ACC112 (cell line): ENCODE results near the gene KLHL29.

Experiments used
- H2AFZ ChIP-seq: fragments of 200-600 bp; sonication (generic); one replicate; pipeline ENCODE4 v1.6.0; 2017; ENCODE audit warnings: antibody characterized with exemption, low read length; ENCODE audit not compliant: unreplicated experiment
- H3K27ac ChIP-seq: fragments of 200-600 bp; sonication (generic); 2 replicates; pipeline ENCODE4 v1.5.1; 2014; ENCODE audit warnings: low read depth, mild to moderate bottlenecking, antibody characterized with exemption, low read length, moderate library complexity
- H3K27me3 ChIP-seq: fragments of 200-600 bp; sonication (generic); 2 replicates; pipeline ENCODE4 v1.6.1; 2014; ENCODE audit warnings: mild to moderate bottlenecking, antibody characterized with exemption, low read length, moderate library complexity, mixed read lengths; ENCODE audit not compliant: insufficient read depth
- H3K36me3 ChIP-seq: fragments of 200-600 bp; sonication (generic); 2 replicates; pipeline ENCODE4 v1.6.1; 2016; ENCODE audit warnings: mild to moderate bottlenecking, antibody characterized with exemption, low read length, moderate library complexity, mixed read lengths; ENCODE audit not compliant: insufficient read depth
- H3K4me1 ChIP-seq: fragments of 200-600 bp; sonication (generic); one replicate; pipeline ENCODE4 v1.6.1; 2016; ENCODE audit warnings: low read length, mixed read lengths; ENCODE audit not compliant: insufficient read depth, unreplicated experiment, control insufficient read depth
- H3K4me3 ChIP-seq: fragments of 200-600 bp; sonication (generic); 2 replicates; pipeline ENCODE4 v1.5.1; 2014; ENCODE audit warnings: mild to moderate bottlenecking, low read depth, low read length
- H3K79me2 ChIP-seq: fragments of 200-600 bp; sonication (generic); one replicate; pipeline ENCODE4 v1.6.0; 2016; ENCODE audit warnings: low read length; ENCODE audit not compliant: control insufficient read depth, unreplicated experiment, insufficient read depth

The KLHL29 gene

DNA sequence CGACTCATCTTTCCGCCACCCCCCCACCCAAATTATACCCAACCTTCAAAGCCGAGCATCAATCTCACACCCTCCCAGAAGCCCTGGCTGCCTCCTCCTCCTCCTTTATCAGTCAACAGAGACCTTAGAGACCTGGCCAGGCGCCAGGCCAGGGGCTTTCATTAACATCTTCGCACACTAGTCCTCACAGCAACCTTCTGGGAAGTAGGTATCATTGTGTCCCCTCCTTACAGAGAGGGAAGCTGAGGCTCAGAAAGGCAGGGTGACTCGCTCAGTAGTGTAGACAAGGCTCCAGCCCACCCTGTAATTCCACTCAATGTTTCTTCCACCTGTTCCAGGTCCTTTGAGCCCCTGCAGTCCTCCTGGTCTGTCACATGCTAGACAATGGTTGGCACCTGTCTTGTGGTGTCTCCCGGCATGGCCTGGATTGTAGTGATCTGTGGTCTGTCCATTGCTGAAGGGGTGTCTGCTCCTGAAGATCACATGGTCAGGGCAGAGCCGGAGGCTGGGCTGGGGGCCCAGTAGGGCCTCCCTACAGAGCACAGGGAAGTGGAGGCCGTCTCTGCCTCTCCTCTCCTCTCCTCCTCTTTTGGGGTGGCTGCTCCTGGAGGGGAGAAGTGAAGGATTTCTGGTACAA is 36.0 kb downstream of the KLHL29 start:
- Histone ChIP-seq H3K27ac (peak overlapping the region; percentile 96; the same call in 1 of the 2 replicates), H2AFZ (no peak overlapping the region), H3K27me3 (no peaks in the 10 kb centered on the region), H3K4me3 (no peak overlapping the region), H3K4me1 (peaks cover 44% of the 10 kb centered on the region), H3K79me2 (peaks cover 42% of the 10 kb centered on the region), H3K36me3 (no peaks in the 10 kb centered on the region)

DNA sequence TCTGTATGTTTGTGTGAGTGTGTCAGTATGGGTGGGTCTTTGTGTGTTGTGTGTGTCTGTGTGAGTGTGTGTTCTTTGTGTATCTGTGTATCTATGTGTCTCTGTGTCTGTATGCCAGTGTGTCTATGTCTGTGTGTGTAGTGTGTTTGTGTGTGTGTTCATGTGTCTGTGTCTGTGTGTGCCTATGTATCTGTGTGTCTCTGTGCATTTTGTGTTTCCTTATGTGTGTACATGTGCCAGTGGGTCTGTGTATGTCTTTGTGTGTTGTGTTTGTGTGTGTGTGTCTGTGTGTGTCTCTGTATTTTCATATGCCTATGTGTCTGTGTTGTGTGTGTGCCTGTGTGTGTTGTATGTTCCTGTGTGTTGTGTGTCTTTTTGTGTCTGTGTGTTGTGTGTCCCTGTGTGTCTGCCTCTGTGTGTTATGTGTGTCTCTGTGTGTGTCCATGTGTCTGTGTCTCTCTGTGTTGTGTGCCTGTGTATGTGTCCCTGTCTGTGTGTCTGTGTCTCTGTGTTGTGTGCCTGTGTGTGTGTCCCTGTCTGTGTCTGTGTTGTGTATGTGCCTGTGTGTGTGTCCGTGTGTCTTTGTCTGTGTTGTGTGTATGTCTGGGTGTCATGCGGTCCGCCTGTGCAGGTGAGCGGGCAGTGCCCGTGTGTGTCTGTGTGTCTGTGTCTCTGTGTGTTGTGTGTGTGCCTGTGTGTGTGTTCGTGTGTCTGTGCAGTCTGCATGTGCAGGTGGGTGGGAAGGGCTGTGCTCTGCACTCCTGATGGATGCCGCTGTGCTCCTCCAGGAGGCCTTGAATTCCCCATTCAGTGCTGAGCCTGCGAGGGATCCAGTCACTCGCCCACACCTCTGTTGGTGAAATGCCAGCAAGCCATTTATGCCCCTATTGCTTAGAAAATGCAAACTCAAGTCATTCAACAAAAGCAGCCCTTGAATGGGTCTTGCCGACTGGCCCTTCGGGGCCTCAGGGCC is 37.4 kb downstream of the KLHL29 start:
- no peak overlapping the region for H3K27ac ChIP-seq
- peaks cover 47% of the 10 kb centered on the region for H3K79me2 ChIP-seq
- peaks cover 58% of the 10 kb centered on the region for H3K4me1 ChIP-seq
- no peaks in the 10 kb centered on the region for H3K36me3 ChIP-seq
- no peaks in the 10 kb centered on the region for H3K27me3 ChIP-seq
- H3K4me3 ChIP-seq, result no peak overlapping the region
- H2AFZ ChIP-seq, result no peak overlapping the region

GRCh38 chr2:23423062-23423872 is 38.3 kb downstream of the KLHL29 start:
- H3K4me1 ChIP-seq, result peaks cover 50% of the 10 kb centered on the region
- peaks cover 55% of the 10 kb centered on the region for H3K79me2 ChIP-seq
- no peak overlapping the region for H3K4me3 ChIP-seq
- H3K27me3 ChIP-seq, result no peaks in the 10 kb centered on the region
- H2AFZ ChIP-seq, result no peak overlapping the region
- H3K36me3 ChIP-seq, result no peaks in the 10 kb centered on the region
- H3K27ac ChIP-seq, result no peak overlapping the region

DNA sequence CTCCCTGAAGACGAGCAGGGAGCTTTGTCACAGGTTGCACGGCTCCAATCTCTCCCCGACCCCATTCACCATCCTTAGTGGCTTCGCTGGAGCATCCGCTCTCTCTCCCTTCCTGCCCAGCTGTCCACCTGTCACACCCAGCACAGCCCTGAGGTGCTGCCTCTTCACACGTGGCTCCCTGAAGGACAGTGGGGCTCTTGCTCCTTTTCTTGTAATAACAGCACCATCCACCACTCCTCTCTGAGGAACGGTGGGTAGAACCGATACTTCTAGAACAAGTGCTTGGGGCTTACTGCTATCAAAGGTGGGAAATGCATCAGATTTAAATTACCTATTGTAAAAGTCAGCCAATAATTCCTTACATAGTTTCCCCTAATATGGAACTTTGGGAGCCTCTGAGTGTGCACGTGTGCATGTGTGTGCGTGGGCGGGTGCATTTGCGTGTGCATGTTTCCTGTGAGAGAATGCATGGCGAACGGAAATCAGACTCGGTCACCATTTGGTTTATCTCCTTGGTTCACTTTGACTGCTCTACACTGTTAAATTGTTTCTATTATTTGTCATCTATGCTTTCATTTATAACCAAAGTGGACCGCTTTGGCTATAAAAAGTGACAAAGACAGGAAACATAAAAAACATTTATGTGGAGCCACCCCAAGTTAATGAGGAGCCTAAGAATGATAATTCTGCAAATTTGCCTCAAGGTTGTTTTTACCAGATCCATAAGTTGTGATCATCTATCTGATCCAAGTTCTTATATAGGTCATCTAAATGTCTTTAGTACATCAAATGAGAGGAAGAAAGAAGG is 39.1 kb downstream of the KLHL29 start:
- Histone ChIP-seq H3K4me3 (no peak overlapping the region), H3K4me1 (peaks cover 42% of the 10 kb centered on the region), H3K36me3 (no peaks in the 10 kb centered on the region), H3K27me3 (no peaks in the 10 kb centered on the region), H3K79me2 (peaks cover 55% of the 10 kb centered on the region), H2AFZ (no peak overlapping the region), H3K27ac (no peak overlapping the region)

DNA sequence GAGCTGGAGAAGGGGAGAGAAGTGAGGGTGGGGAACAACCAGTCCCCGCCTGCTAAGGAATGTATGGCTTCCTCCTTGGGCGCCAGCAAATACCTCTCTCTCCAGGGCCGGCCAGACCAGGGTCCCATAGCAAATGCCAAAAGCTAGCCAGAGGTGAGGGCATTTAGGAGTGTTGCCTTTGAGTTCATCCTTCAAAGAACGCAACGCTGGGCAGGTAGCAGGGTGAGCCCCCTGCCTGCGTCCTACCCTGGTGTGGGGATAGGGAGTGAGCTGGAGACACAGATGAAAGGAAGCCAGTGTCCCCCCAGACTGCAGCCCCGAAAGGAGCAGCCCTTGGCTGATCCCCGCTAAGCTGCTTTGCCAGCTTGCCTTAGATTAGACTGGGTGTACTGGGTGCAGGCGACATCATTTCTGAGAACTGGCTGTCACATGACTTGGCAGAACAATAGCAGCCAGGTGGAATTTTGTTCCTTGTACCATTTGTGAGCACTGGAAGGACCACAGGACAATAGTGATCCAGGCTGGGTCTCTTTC is 40.4 kb downstream of the KLHL29 start:
- Histone ChIP-seq H3K27ac (peak overlapping the region; percentile 96), H3K79me2 (peaks cover 49% of the 10 kb centered on the region), H3K4me3 (no peak overlapping the region)

GRCh38 chr2:23425885-23426262 is 40.9 kb downstream of the KLHL29 start:
- no peak overlapping the region for H2AFZ ChIP-seq
- H3K4me3 ChIP-seq, result no peak overlapping the region
- H3K79me2 ChIP-seq, result peaks cover 46% of the 10 kb centered on the region
- peak overlapping the region; percentile 96 for H3K27ac ChIP-seq
- peaks cover 27% of the 10 kb centered on the region for H3K4me1 ChIP-seq
- no peaks in the 10 kb centered on the region for H3K27me3 ChIP-seq
- H3K36me3 ChIP-seq, result no peaks in the 10 kb centered on the region

More for the DNA sequence above, 40.4 kb downstream of the KLHL29 start:
- H2AFZ ChIP-seq, result no peak overlapping the region
- no peaks in the 10 kb centered on the region for H3K27me3 ChIP-seq
- peaks cover 32% of the 10 kb centered on the region for H3K4me1 ChIP-seq
- no peaks in the 10 kb centered on the region for H3K36me3 ChIP-seq

- peak overlapping the region; percentile 96 for H3K27ac ChIP-seq
- H3K36me3 ChIP-seq, result no peaks in the 10 kb centered on the region
- H3K4me1 ChIP-seq, result peaks cover 26% of the 10 kb centered on the region
- H3K4me3 ChIP-seq, result no peak overlapping the region; the same call in 1 of the 2 replicates
- no peak overlapping the region for H2AFZ ChIP-seq
- peaks cover 45% of the 10 kb centered on the region for H3K79me2 ChIP-seq
- H3K27me3 ChIP-seq, result no peaks in the 10 kb centered on the region
These were observed 41.4 kb downstream of the KLHL29 start for GRCh38 chr2:23426263-23426905.

DNA sequence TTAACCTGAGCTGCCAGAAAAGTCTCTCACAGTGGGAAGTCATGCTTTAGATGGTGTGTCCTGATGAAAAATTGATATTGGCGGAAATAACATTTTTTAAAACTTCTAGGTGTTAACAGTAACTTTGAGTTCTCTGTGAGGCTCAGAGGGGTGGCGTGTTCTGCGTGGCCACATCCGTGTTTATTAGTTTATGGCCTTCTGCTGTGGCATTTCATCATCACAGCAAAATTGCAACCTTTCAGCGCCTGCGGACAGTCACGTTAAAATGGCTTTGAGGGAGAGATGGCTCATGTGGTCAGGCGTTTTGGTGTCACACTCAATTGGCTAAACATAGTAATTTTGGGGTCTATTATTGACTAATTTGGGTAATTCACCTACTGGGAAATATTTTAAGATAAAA is 42.4 kb downstream of the KLHL29 start:
- Histone ChIP-seq H3K79me2 (peaks cover 35% of the 10 kb centered on the region), H2AFZ (no peak overlapping the region), H3K4me1 (peaks cover 26% of the 10 kb centered on the region), H3K27ac (peak overlapping the region; percentile 96), H3K36me3 (no peaks in the 10 kb centered on the region), H3K27me3 (no peaks in the 10 kb centered on the region), H3K4me3 (no peak overlapping the region)

DNA sequence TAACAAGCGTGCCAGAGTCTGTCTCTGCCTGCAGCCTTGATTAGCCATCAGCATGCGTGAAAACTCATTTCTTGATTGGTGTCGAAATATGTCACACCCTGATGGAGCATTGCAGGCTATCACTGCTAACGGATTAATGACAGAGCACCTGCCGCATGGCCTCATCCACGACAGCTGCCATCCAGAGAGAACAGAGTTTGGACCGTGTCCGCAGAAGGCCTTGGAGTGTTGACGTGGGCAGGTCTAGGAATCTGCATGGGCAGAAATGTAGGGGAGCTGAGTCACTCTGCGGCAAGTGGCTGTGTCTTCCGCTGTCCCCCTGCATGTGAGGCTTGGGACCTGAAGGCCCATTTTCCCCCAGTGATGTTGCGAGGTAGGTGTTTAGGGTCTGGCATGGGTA is 43.0 kb downstream of the KLHL29 start:
- H3K27me3 ChIP-seq, result no peaks in the 10 kb centered on the region
- no peaks in the 10 kb centered on the region for H3K36me3 ChIP-seq
- no peak overlapping the region for H3K27ac ChIP-seq
- H2AFZ ChIP-seq, result no peak overlapping the region
- H3K4me3 ChIP-seq, result no peak overlapping the region
- H3K4me1 ChIP-seq, result peaks cover 26% of the 10 kb centered on the region
- peaks cover 30% of the 10 kb centered on the region for H3K79me2 ChIP-seq
